ENCODE measurements around the gene ACSBG1. TPM values are rescaled to one million over a fixed set of nuclear protein-coding genes. Genes with fewer than 3 reads are reported as not detected.

ACSBG1 gene
- total and polyA plus RNA-seq, 10 of the 15 experiments (the other 5 are each of a cell fraction or from before 2014, with no cell fraction given): 0.11 to 0.75 (median 0.42) TPM

- ChIA-PET RAD21 (ENCODE audit: unreplicated experiment) (interaction anchor here (0.9 to 1.1 kb wide), 4 partner anchors 14 to 260 kb away, joined by 3 read pairs; no protein-coding TSS in a partner anchor), SMC1A (ENCODE audit: uncharacterized antibody, unreplicated experiment) (interaction anchor here (1.0 to 1.3 kb wide), 3 partner anchors 10 to 118 kb away, joined by 3 to 6 read pairs (median 3); no protein-coding TSS in a partner anchor), CTCF (interaction anchor here (1.1 to 3.4 kb wide), 3 partner anchors 9 to 30 kb away, joined by 3 to 16 read pairs (median 9); no protein-coding TSS in a partner anchor), POLR2A (interaction anchor here (0.7 kb wide), 1 partner anchor 267 kb away, joined by 4 read pairs; no protein-coding TSS in a partner anchor)
- Histone ChIP-seq H3K4me1 (ENCODE audit: control insufficient read depth, insufficient read depth, low read length) (peaks cover 3% of the 10 kb centered on the region; the same call in 1 of the 2 replicates), H3K27ac (ENCODE audit: control insufficient read depth, insufficient read depth) (peak overlapping the region; percentile 58), H2AFZ (ENCODE audit: control insufficient read depth, low read depth, low read length) (peak overlapping the region; percentile 86), H3K9ac (ENCODE audit: control insufficient read depth, insufficient read depth, low read length) (no peak overlapping the region), H3K4me2 (ENCODE audit: control insufficient read depth, insufficient read depth) (peak overlapping the region; percentile 71), H3K79me2 (ENCODE audit: control insufficient read depth, insufficient read depth, low read length) (no peaks in the 10 kb centered on the region), H3K9me3 (replicated peaks; ENCODE audit: control insufficient read depth, insufficient read depth, low read length) (no peaks in the 10 kb centered on the region; the same call in 2 of the 3 replicates), H3K27me3 (replicated peaks in 1 of 2; ENCODE audit: control insufficient read depth in 2 of 2, insufficient read depth in 2 of 2, low read length in 1 of 2) (no peaks in the 10 kb centered on the region), H3K36me3 (ENCODE audit: control insufficient read depth in 2 of 2, insufficient read depth in 2 of 2, low read length in 1 of 2) (no peaks in the 10 kb centered on the region), H3K4me3 (no peak overlapping the region), H4K20me1 (ENCODE audit: control insufficient read depth, insufficient read depth) (no peaks in the 10 kb centered on the region)
- no TSS peak for BruUV-seq (replicated peaks)
- peak; percentile 77 for FAIRE-seq
- DNase-seq (ENCODE audit: low read depth, low spot score): peak; percentile 49
- 2% methylated on average over 3 of the region's 3 CpGs for WGBS (ENCODE audit: insufficient coverage, insufficient replicate concordance, low lambda C conversion rate, missing lambda C conversion rate)
- intact Hi-C loops (cut with micrococcal nuclease; ENCODE audit: unreplicated experiment) (no loop called here), in situ Hi-C loops (cut with MboI) (no loop called here)
- TF ChIP-seq CTCF (IDR thresholded peaks at IDR 0.05 in 2 of 3, conservative IDR thresholded peaks at IDR 0.05 in 1 of 3; ENCODE audit: control insufficient read depth in 2 of 3, extremely low read depth in 1 of 3, insufficient read depth in 1 of 3, low read depth in 3 of 3, low read length in 3 of 3): no peak
- TF ChIP-seq CEBPB (IDR thresholded peaks at IDR 0.05; ENCODE audit: borderline replicate concordance in 1 of 2, low read depth in 2 of 2, low read length in 2 of 2): no peak
- TF ChIP-seq RUNX3 (IDR thresholded peaks at IDR 0.05; ENCODE audit: low read length): peak; percentile 26; the same call in 1 of the 2 replicates
- TF ChIP-seq MEF2B (IDR thresholded peaks at IDR 0.05; ENCODE audit: partially characterized antibody, poor library complexity, severe bottlenecking): peak; percentile 10
- peak; percentile 48; the same call in 1 of the 2 replicates for TF ChIP-seq NFIC (IDR thresholded peaks at IDR 0.05; ENCODE audit: low read depth, low read length)
- TF ChIP-seq HSF1 (IDR thresholded peaks at IDR 0.05; ENCODE audit: low read depth, low read length): no peak
- TF ChIP-seq YY1 (IDR thresholded peaks at IDR 0.05; ENCODE audit: low read depth, low read length): peak; percentile 53; the same call in 1 of the 2 replicates
- TF ChIP-seq JUNB (IDR thresholded peaks at IDR 0.05): peak; percentile 83
- TF ChIP-seq IRF3 (IDR thresholded peaks at IDR 0.05): no peak
- ATAC-seq: peak; percentile 94
Measured at GRCh38 chr15:78225783-78226541, 8.4 kb downstream of the ACSBG1 start.

Data from GM12878 (cell line).